SU-DHL-6 (cell line): ENCODE results near the gene ALOXE3.

Experiments
- CTCF ChIP-seq: fragments of 200-600 bp; sonication (generic); IDR thresholded peaks from one replicate; pipeline ENCODE4 v1.5.1; 2017; ENCODE audit warnings: antibody characterized with exemption, mild to moderate bottlenecking, low read length, moderate library complexity; ENCODE audit not compliant: insufficient read depth, poor library complexity, severe bottlenecking
- EZH2phosphoT487 ChIP-seq: fragments of 200-600 bp; sonication (generic), shearing (Covaris generic); conservative IDR thresholded peaks from 2 replicates; pipeline ENCODE4 v1.6.1; 2018; ENCODE audit warnings: mild to moderate bottlenecking, antibody characterized with exemption, low read length, moderate library complexity, mixed read lengths

DNA sequence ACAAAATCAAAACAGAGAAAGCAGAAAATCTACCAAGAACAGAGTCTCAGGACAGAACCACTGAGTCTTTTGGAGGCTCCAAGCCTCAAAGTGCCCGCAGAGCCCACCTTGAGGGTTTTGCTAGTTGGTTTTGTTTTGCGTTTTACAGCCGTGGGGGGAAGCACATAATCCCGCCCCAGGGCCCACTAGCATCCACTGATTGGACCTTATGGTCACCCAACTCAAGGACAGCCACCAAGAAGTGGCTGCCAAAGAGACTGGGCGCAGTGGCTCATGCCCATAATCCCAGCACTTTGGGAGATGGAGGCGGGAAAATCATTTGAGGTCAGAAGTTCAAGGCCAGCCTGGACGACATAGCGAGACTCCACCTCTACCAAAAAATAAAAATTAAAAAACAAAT lies 69.6 kb downstream of the ALOXE3 start:
- TF ChIP-seq CTCF (no peak), EZH2phosphoT487 (no peak)
